Measurements from ENCODE around the gene DEDD. TPM values are rescaled to one million over a fixed set of nuclear protein-coding genes. Genes with fewer than 3 reads are reported as not detected.

The DEDD gene
- polyA plus RNA-seq, 1 donor from 2014 or later, result 39.1 TPM

- Mint-ChIP-seq H3K27ac (peak overlapping the region in 1 of 3 donors; percentile 11), H3K9me3 (no peaks in the 10 kb centered on the region), H3K36me3 (no peaks in the 10 kb centered on the region), H3K4me3 (no peak overlapping the region), H3K4me1 (no peaks in the 10 kb centered on the region), H3K27me3 (peaks cover 2% of the 10 kb centered on the region)
Observed at GRCh38 chr1:161084597-161084988, 47.9 kb downstream of the DEDD start.

DNA sequence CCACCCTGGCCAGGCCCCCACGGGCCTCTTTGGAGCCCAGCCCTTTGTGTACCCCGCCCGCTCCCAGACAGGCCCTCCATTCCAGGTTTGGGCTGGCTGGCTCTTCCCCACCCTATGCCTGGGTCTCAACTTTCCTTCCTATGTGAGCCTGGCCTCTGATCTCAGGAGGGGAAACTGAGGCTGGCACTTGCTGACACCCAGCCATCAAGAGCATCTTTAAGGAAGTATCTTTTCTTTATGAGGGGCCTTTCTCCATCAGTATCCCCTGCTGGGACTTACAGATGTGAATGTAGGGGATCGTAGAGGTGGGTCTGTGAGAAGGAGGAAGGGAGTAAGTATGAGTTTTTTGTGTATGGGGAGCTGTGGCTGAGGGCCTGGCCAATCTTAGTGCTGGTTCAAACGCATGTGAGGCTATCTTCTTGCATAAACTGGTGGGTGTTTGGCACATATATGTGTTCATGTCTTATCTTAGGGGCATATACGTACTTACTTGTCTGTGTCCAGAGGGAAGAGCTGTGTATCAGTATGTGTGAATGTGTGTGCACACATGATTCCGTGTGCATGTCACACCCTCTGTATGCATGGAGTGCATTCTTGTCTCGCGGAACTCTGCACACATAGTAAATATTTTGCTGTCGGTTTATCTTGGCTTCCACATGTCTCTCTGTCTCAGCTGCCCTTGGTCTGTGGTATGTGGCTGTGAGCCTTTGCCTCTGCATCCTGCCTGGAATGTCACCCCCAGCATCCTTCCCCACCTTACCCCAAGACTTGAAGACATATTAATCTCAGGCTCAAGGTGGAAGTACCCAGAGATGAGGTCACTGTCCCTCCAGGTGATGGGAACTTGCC lies 48.5 kb downstream of the DEDD start:
- peaks cover 4% of the 10 kb centered on the region for H3K27me3 Mint-ChIP-seq
- no peaks in the 10 kb centered on the region for H3K36me3 Mint-ChIP-seq
- H3K4me3 Mint-ChIP-seq, result no peak overlapping the region
- no peaks in the 10 kb centered on the region for H3K4me1 Mint-ChIP-seq
- no peaks in the 10 kb centered on the region for H3K9me3 Mint-ChIP-seq
- H3K27ac Mint-ChIP-seq, result peak overlapping the region in 1 of 3 donors; percentile 11

DNA sequence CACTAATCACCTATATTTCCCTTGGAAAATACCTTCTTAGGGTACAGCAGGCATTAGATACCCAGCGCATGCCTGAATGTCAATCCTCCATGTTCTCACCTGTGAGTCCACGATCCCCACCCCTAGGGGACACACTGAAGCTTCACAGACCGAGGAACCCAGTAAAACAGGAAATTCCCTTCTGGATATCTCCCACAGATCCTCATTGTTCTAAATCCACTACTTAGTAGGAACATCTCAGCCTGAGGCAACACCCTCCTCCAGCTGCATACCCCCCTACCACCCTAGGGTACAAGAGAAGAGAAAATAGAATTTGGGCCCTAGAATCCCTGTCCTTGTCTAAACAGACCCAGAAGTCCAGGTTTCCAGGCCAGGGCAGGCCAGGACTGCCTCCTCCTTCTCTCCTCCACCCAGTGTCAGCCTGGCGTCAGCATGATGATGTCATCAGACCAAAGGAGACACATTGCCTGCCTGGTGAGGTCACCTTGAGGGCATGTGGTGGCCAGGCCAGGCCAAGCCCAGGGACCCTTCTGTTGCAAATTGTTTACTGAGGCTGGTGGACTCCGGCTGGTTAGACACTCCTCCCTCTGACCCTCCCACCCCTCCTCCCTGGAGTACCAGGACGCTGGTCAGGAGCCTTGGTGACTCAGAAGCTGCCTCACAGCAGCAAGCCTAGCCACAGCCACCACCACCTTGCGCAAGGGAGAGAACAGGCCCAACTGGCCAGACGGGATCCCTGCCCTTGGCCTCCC lies 49.3 kb downstream of the DEDD start:
- H3K9me3 Mint-ChIP-seq, result no peaks in the 10 kb centered on the region
- no peaks in the 10 kb centered on the region for H3K4me1 Mint-ChIP-seq
- no peak overlapping the region for H3K4me3 Mint-ChIP-seq

DNA sequence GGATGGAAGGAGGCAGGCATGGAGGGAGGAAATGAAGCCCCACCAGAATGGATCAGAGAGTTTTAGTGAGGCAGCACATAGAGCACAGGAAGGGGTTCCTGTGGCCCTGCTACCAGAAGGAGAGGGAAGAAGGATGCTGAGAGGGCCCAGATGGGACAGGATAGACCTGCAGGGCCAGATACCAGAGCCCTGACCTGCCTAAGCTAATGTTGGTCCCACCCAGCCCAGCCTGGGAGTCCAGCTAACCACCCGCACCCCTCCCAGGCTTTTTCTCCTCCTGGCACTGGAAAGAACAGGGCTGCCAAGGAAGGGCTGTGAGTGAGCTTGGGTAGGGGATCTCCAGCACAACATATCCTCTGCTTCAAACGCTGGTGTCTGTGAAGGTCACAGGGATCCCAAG lies 50.0 kb downstream of the DEDD start:
- Mint-ChIP-seq H3K9me3 (no peaks in the 10 kb centered on the region), H3K4me1 (no peaks in the 10 kb centered on the region), H3K27ac (no peak overlapping the region), H3K4me3 (no peak overlapping the region), H3K36me3 (no peaks in the 10 kb centered on the region), H3K27me3 (peaks cover 5% of the 10 kb centered on the region)

More for the DNA sequence above, 49.3 kb downstream of the DEDD start:
- H3K36me3 Mint-ChIP-seq, result no peaks in the 10 kb centered on the region
- H3K27ac Mint-ChIP-seq, result no peak overlapping the region
- H3K27me3 Mint-ChIP-seq, result peaks cover 5% of the 10 kb centered on the region

GRCh38 chr1:161081519-161081918 lies 50.9 kb downstream of the DEDD start:
- H3K27ac Mint-ChIP-seq, result peak overlapping the region in 1 of 3 donors; percentile 85
- H3K4me3 Mint-ChIP-seq, result no peak overlapping the region
- peaks cover 5% of the 10 kb centered on the region for H3K27me3 Mint-ChIP-seq
- no peaks in the 10 kb centered on the region for H3K9me3 Mint-ChIP-seq
- no peaks in the 10 kb centered on the region for H3K4me1 Mint-ChIP-seq
- no peaks in the 10 kb centered on the region for H3K36me3 Mint-ChIP-seq

- Mint-ChIP-seq H3K9me3 (no peaks in the 10 kb centered on the region), H3K27me3 (peaks cover 2% of the 10 kb centered on the region), H3K36me3 (no peaks in the 10 kb centered on the region), H3K27ac (peak overlapping the region in 1 of 3 donors; percentile 85), H3K4me3 (no peak overlapping the region), H3K4me1 (no peaks in the 10 kb centered on the region)
Observed at GRCh38 chr1:161080441-161081405, 51.7 kb downstream of the DEDD start.

DNA sequence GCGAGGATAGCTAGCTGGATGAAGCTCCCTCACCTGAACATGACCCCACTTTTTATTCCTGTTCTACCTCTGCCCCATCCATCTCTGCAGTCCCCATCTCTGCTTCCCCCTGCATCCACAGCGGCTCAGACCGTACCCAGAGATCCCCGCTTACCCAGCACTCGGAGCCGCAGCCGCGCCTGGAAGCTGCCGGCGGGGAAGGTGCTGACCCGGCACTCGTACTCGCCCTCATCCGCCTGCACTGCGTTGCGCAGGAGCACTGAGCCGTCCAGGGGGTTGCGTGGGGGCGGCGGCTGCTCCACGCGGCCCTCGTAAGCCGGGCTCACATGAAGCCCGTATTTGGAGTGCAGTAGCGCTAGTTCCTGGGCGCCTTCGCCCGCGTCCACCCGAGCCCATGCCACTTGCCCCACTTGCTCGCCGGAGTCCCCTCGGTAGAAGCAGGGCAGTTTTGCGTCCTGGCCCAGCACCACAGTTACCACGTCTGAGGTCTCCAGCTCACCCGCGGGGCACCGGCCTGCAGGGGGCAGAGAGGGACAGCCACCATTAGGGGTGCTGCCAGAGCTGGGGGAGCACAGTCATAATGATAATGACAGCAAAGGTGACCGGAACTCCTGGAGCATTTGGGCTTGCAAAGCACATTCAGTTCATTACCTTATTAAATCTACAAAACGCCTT lies 52.9 kb downstream of the DEDD start:
- Mint-ChIP-seq H3K27me3 (peaks cover 2% of the 10 kb centered on the region), H3K9me3 (no peaks in the 10 kb centered on the region), H3K4me3 (no peak overlapping the region), H3K4me1 (no peaks in the 10 kb centered on the region), H3K27ac (no peak overlapping the region), H3K36me3 (no peaks in the 10 kb centered on the region)

GRCh38 chr1:161077426-161077825 lies 55.0 kb downstream of the DEDD start:
- H3K27ac Mint-ChIP-seq, result no peak overlapping the region
- no peaks in the 10 kb centered on the region for H3K36me3 Mint-ChIP-seq
- no peak overlapping the region for H3K4me3 Mint-ChIP-seq
- no peaks in the 10 kb centered on the region for H3K9me3 Mint-ChIP-seq
- H3K4me1 Mint-ChIP-seq, result no peaks in the 10 kb centered on the region
- H3K27me3 Mint-ChIP-seq, result peaks cover 2% of the 10 kb centered on the region

DNA sequence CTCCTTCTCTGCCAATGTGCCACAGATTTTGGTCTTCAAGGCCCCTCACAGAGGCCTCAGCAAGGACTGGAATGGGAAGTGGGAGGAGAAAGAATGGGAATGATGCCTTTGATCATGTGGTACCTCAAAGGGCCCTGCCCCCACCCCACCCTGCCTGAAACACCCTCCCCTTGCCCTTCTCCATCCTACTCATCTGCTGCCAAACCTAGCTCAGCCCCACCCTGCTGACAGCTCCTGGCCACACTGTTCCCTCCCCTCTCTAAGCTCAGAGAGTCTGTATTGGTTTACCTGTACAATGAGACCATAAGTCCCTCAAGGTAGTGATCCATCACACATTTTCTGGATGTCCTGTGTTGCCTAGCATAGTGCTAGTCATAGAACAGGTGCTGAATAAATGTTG lies 56.1 kb downstream of the DEDD start:
- H3K4me3 Mint-ChIP-seq, result no peak overlapping the region
- H3K36me3 Mint-ChIP-seq, result no peaks in the 10 kb centered on the region
- no peak overlapping the region for H3K27ac Mint-ChIP-seq
- peaks cover 2% of the 10 kb centered on the region for H3K27me3 Mint-ChIP-seq
- H3K4me1 Mint-ChIP-seq, result peaks cover 1 to 4% (median 4%) of the 10 kb centered on the region in 3 donors
- no peaks in the 10 kb centered on the region for H3K9me3 Mint-ChIP-seq

GRCh38 chr1:161074676-161075368 lies 57.6 kb downstream of the DEDD start:
- Mint-ChIP-seq H3K4me3 (no peak overlapping the region), H3K27ac (no peak overlapping the region), H3K27me3 (peaks cover 2% of the 10 kb centered on the region), H3K9me3 (no peaks in the 10 kb centered on the region), H3K4me1 (peaks cover 9 to 15% (median 14%) of the 10 kb centered on the region in 3 donors), H3K36me3 (no peaks in the 10 kb centered on the region)

GRCh38 chr1:161073474-161074121 lies 58.9 kb downstream of the DEDD start:
- H3K36me3 Mint-ChIP-seq, result no peaks in the 10 kb centered on the region
- H3K4me1 Mint-ChIP-seq, result peaks cover 12 to 15% (median 15%) of the 10 kb centered on the region in 3 donors
- no peaks in the 10 kb centered on the region for H3K9me3 Mint-ChIP-seq
- no peak overlapping the region for H3K4me3 Mint-ChIP-seq
- no peaks in the 10 kb centered on the region for H3K27me3 Mint-ChIP-seq
- H3K27ac Mint-ChIP-seq, result peak overlapping the region in 1 of 3 donors; percentile 34

- H3K4me3 Mint-ChIP-seq, result peak overlapping the region in 1 of 4 donors; percentile 30
- peaks cover 16 to 20% (median 18%) of the 10 kb centered on the region in 3 donors for H3K4me1 Mint-ChIP-seq
- H3K9me3 Mint-ChIP-seq, result no peaks in the 10 kb centered on the region
- no peak overlapping the region for H3K27ac Mint-ChIP-seq
- H3K27me3 Mint-ChIP-seq, result no peaks in the 10 kb centered on the region
- H3K36me3 Mint-ChIP-seq, result no peaks in the 10 kb centered on the region
Observed at GRCh38 chr1:161072751-161073449, 59.6 kb downstream of the DEDD start.

- H3K4me3 Mint-ChIP-seq, result peak overlapping the region in 1 of 4 donors; percentile 69
- H3K4me1 Mint-ChIP-seq, result peaks cover 19 to 28% (median 27%) of the 10 kb centered on the region in 3 donors
- H3K27me3 Mint-ChIP-seq, result no peaks in the 10 kb centered on the region
Observed at GRCh38 chr1:161071886-161072371, 60.5 kb downstream of the DEDD start.

More at GRCh38 chr1:161071886-161072371, 60.5 kb downstream of the DEDD start:
- Mint-ChIP-seq H3K27ac (peak overlapping the region in 1 of 3 donors; percentile 98), H3K36me3 (peaks cover 1% of the 10 kb centered on the region), H3K9me3 (no peaks in the 10 kb centered on the region)
